Progenitor cell of endocrine pancreas (in vitro differentiated cells): ENCODE measurements around the gene HARBI1. TPM values are rescaled to one million over a fixed set of nuclear protein-coding genes. Genes with fewer than 3 reads are reported as not detected.

Experiments used
- DNase-seq: peaks from one replicate; pipeline ENCODE4 v3.0.0; 2021; ENCODE audit warnings: low spot score; ENCODE audit not compliant: unreplicated experiment
- H3K27ac Mint-ChIP-seq: 2 replicates; pipeline ENCODE4 v1.8.0; 2021; ENCODE audit warnings: mild to moderate bottlenecking, moderate library complexity, mixed read lengths
- H3K27me3 Mint-ChIP-seq: 2 replicates; pipeline ENCODE4 v1.8.0; 2021; ENCODE audit warnings: mixed read lengths
- H3K36me3 Mint-ChIP-seq: 2 replicates; pipeline ENCODE4 v1.8.0; 2022; ENCODE audit warnings: mixed read lengths; ENCODE audit not compliant: insufficient read depth
- H3K4me1 Mint-ChIP-seq: 2 replicates; pipeline ENCODE4 v1.8.0; 2021; ENCODE audit warnings: low read depth, mixed read lengths
- H3K4me3 Mint-ChIP-seq: 2 replicates; pipeline ENCODE4 v1.8.0; 2021; ENCODE audit warnings: low read depth, mild to moderate bottlenecking, moderate library complexity, mixed read lengths
- H3K9me3 Mint-ChIP-seq: 2 replicates; pipeline ENCODE4 v1.8.0; 2021; ENCODE audit warnings: low read depth, mixed read lengths
- total RNA-seq: library from RNA; stranded (reverse); gene quantifications from 2 replicates; pipeline ENCODE4 v1.2.1, GENCODE V29; 2021
- TF ChIP-seq, protein P1 (sequence below): fragments of 200-600 bp; sonication (generic); IDR thresholded peaks from one replicate; pipeline ENCODE4 v1.5.0; 2021; ENCODE audit warnings: antibody characterized with exemption, mild to moderate bottlenecking; ENCODE audit not compliant: unreplicated experiment

Gene HARBI1
- total RNA-seq, 1 donor from 2014 or later: 9.0 TPM

DNA sequence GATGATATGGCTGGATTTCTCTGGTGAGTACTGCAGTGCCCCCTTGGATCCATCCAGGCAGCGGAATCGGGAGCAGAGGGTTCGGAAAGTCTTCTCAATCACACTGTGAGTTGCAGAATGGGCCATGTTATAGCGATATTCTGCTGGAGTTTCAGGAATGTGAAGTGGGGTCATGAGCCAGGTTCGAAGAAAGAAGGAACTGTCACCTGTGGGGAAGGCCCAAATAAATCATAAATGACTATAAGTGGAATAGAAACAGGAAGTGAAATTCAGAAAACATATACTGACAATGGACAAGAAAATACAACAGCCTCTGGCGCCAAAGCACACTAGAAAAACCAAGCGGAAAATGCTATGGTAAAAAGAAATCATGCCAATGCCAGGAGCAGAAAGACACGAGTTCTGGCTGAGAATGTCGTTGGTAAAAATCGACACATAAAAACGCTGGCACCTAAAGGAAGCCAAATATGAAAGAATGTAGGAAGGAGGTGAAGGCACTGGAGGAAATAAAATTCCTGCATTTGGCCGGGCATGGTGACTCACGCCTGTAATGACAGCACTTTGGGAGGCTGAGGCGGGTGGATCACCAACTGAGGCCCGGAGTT, 13.2 kb downstream of the HARBI1 start:
- TF ChIP-seq, protein P1, sequence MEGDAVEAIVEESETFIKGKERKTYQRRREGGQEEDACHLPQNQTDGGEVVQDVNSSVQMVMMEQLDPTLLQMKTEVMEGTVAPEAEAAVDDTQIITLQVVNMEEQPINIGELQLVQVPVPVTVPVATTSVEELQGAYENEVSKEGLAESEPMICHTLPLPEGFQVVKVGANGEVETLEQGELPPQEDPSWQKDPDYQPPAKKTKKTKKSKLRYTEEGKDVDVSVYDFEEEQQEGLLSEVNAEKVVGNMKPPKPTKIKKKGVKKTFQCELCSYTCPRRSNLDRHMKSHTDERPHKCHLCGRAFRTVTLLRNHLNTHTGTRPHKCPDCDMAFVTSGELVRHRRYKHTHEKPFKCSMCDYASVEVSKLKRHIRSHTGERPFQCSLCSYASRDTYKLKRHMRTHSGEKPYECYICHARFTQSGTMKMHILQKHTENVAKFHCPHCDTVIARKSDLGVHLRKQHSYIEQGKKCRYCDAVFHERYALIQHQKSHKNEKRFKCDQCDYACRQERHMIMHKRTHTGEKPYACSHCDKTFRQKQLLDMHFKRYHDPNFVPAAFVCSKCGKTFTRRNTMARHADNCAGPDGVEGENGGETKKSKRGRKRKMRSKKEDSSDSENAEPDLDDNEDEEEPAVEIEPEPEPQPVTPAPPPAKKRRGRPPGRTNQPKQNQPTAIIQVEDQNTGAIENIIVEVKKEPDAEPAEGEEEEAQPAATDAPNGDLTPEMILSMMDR: no peak
- Mint-ChIP-seq H3K4me3 (no peak overlapping the region), H3K36me3 (peaks cover 2% of the 10 kb centered on the region), H3K9me3 (no peaks in the 10 kb centered on the region), H3K4me1 (no peaks in the 10 kb centered on the region), H3K27me3 (no peaks in the 10 kb centered on the region), H3K27ac (no peak overlapping the region)
- DNase-seq: no peak

DNA sequence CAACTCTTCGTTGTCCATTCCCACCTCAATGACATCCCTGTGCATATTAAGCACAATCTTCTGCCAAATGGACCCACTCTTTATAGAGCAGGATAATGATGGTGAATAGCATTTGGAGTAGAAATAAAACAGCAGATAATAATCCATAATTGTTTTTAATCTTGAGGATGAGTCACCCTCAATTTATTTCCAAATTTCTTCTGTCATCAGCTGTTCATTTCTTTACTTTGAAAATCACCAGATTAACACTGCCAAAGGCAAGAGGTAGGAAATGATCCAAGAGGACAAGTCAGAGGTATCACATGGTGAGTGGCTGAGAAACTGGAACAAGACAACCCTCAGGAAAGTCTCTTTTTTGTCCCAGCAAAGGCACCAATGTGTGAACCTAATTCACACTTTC, 15.9 kb downstream of the HARBI1 start:
- DNase-seq: no peak
- Mint-ChIP-seq H3K9me3 (no peaks in the 10 kb centered on the region), H3K36me3 (peaks cover 2% of the 10 kb centered on the region), H3K4me1 (peaks cover 1% of the 10 kb centered on the region), H3K27me3 (no peaks in the 10 kb centered on the region), H3K4me3 (no peak overlapping the region), H3K27ac (no peak overlapping the region)
- TF ChIP-seq, protein P1: no peak

DNA sequence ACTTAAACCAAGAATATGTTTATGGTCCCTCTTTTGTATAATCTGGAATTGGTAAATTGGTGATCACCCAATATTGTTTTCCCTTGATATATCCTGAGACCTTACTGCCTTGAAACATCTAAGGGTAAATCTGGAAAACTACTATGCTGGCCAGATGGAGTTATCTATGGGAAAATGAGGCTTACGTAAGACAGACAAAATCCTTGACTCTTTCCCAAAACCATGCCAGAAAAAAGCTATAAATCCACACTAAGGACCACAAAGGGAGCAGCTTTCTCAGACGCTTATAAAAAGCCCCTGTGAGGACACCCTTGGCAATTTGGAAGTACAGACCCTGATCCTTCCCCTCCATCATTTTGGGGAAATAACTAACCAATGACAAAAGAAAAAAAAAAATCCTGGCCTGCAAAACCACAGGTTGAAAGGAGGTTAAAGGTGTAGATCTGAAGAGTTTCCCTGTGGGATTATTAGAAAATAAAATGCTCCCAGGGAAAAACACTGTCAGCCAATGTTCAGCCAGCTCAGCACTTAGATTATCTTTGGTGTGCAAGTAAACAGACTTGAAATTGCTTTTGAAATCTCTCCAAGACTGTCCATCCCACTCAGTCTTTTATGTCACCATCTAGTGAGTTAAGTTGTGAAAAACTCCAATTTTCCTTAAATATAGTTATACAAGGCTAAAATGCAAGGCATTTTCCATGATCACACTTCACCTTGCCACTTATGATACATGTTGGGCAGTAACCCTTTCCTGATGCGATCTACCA, 16.6 kb downstream of the HARBI1 start:
- Mint-ChIP-seq H3K4me3 (no peak overlapping the region), H3K36me3 (peaks cover 2% of the 10 kb centered on the region), H3K27me3 (no peaks in the 10 kb centered on the region), H3K27ac (no peak overlapping the region), H3K4me1 (peaks cover 1% of the 10 kb centered on the region), H3K9me3 (no peaks in the 10 kb centered on the region)
- TF ChIP-seq, protein P1: no peak
- no peak for DNase-seq

DNA sequence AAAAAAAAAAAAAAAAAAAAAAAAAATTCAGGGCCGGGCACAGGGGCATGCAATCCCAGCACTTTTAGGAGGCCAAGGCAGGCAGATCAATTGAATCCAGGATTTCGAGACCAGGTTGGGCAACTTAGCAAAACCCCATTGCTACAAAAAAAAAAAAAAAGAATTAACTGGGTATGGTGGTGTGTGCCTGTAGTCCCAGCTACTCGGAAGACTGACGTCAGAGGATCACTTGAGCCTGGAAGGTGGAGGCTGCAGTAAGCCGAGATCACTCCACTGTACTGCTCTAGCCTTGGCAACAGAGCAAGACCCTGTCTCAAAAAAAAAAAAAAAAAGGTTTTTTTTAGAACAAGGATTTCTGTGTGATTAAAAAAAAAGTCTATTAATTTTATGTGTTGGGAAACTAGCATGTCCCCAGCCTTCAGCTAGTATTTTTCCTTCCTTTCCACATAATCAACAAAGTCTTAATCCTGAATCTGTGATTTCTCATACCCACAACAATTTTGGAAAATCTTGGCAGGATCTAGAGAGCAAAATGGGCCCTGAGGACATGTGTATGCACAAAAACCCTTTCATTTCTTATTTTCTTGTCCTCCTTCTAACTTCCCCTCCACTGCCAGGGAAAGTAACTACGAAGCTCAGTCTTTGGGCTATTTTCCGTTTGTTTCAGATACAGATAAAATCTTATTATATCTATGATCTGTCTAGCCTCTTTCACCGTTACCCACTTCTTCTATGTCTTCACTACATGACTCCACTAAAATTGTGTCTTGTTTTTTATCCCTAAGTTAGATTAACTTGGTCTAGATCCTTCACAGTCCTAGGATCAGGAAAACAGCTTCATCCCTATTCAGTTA, 17.5 kb downstream of the HARBI1 start:
- H3K27me3 Mint-ChIP-seq: no peaks in the 10 kb centered on the region
- H3K4me1 Mint-ChIP-seq: peaks cover 1% of the 10 kb centered on the region
- peaks cover 2% of the 10 kb centered on the region for H3K36me3 Mint-ChIP-seq
- TF ChIP-seq, protein P1: no peak
- no peak overlapping the region for H3K4me3 Mint-ChIP-seq
- no peaks in the 10 kb centered on the region for H3K9me3 Mint-ChIP-seq
- no peak overlapping the region for H3K27ac Mint-ChIP-seq
- DNase-seq: no peak

DNA sequence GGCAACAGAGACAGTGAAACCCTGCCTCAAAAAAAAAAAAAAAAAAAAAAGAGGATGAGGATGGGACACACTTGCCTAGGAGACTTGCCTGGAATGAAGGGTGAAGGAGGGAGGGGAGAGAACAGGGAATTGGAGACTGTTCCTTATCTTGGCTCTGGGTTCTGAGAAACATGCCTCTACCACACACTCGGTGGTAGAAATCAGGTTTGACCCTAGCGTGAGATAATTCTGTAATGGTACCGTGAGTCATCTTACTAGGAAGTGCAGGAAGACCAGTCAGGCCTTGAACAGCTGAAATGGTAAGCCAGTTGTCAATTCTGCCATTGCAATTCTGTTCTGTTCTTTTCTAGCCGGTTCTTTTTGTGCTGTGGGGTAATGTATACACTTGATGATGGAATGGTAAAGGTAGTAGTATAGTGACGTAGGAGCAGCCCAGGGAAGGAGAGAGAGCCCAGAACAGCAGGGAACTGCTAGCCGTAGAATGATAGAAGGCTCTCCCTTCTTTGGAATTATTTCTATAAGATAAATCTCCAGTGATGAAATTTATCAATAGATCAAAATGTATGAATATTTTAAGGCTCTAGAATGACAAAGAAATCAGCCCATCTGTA, 19.3 kb downstream of the HARBI1 start:
- TF ChIP-seq, protein P1: no peak
- H3K27ac Mint-ChIP-seq: no peak overlapping the region
- H3K4me3 Mint-ChIP-seq: no peak overlapping the region
- peaks cover 13% of the 10 kb centered on the region for H3K4me1 Mint-ChIP-seq
- H3K36me3 Mint-ChIP-seq: no peaks in the 10 kb centered on the region
- no peaks in the 10 kb centered on the region for H3K9me3 Mint-ChIP-seq
- DNase-seq: no peak
- no peaks in the 10 kb centered on the region for H3K27me3 Mint-ChIP-seq
